ENCODE data around the gene CLMP.
A peak's percentile ranks its signal among the peaks of the same experiment; 100 is the strongest.

CLMP gene

DNA sequence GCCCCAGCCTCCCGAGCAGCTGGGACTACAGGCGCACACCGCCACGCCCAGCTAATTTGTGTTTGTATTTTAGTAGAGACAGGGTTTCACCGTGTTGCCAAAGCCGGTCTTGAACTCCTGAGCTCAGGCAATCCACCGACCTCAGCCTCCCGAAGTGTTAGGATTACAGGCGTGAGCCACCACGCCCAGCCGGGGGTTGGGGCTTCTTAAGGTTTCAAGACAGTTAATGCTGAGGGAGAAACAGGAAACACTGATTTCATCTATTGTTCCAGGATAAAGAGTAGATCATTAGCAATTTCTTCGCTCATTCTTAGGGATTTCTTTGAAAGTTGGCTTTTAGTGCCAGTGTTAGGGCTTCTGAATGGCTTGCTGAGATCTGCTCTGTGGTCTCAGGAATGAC lies 21.2 kb upstream of the CLMP start:
- Histone ChIP-seq H3K4me3 (ENCODE audit: low read depth, low read length) (no peak overlapping the region), H3K4me1 (ENCODE audit: control insufficient read depth, insufficient read depth, low read length) (peaks cover 4% of the 10 kb centered on the region), H3K36me3 (ENCODE audit: control insufficient read depth in 2 of 2, insufficient read depth in 1 of 2, low read length in 2 of 2) (no peaks in the 10 kb centered on the region), H3K9me3 (ENCODE audit: control insufficient read depth, insufficient read depth, low read depth, low read length) (no peaks in the 10 kb centered on the region), H3K27ac (ENCODE audit: extremely low read depth, low read depth, low read length) (no peak overlapping the region)
- TF ChIP-seq ZNF660 (tag by site-specific recombination; IDR thresholded peaks at IDR 0.05) (no peak), HOXC10 (CRISPR knock-in tag; IDR thresholded peaks at IDR 0.05) (no peak), ZNF2 (tag by site-specific recombination; IDR thresholded peaks at IDR 0.05) (no peak), ZNF670 (tag by site-specific recombination; IDR thresholded peaks at IDR 0.05; ENCODE audit: low read depth) (no peak), ZNF639 (tag by site-specific recombination; IDR thresholded peaks at IDR 0.05) (no peak), TRIM28 (IDR thresholded peaks at IDR 0.05; ENCODE audit: borderline replicate concordance, low read length) (0 out of 2 replicates have a peak, but pooled peaks have one; percentile 25), SP3 (tag by site-specific recombination; IDR thresholded peaks at IDR 0.05) (no peak)
- TF ChIP-seq, protein P1, sequence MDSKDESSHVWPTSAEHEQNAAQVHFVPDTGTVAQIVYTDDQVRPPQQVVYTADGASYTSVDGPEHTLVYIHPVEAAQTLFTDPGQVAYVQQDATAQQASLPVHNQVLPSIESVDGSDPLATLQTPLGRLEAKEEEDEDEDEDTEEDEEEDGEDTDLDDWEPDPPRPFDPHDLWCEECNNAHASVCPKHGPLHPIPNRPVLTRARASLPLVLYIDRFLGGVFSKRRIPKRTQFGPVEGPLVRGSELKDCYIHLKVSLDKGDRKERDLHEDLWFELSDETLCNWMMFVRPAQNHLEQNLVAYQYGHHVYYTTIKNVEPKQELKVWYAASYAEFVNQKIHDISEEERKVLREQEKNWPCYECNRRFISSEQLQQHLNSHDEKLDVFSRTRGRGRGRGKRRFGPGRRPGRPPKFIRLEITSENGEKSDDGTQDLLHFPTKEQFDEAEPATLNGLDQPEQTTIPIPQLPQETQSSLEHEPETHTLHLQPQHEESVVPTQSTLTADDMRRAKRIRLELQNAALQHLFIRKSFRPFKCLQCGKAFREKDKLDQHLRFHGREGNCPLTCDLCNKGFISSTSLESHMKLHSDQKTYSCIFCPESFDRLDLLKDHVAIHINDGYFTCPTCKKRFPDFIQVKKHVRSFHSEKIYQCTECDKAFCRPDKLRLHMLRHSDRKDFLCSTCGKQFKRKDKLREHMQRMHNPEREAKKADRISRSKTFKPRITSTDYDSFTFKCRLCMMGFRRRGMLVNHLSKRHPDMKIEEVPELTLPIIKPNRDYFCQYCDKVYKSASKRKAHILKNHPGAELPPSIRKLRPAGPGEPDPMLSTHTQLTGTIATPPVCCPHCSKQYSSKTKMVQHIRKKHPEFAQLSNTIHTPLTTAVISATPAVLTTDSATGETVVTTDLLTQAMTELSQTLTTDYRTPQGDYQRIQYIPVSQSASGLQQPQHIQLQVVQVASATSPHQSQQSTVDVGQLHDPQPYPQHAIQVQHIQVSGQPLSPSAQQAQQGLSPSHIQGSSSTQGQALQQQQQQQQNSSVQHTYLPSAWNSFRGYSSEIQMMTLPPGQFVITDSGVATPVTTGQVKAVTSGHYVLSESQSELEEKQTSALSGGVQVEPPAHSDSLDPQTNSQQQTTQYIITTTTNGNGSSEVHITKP (tag by site-specific recombination; IDR thresholded peaks at IDR 0.05): no peak
- ChIA-PET CTCF (interaction anchor here (1.0 kb wide), 1 partner anchor 10 kb away, joined by 4 read pairs; no protein-coding TSS in a partner anchor), POLR2A (no interaction called here)

DNA sequence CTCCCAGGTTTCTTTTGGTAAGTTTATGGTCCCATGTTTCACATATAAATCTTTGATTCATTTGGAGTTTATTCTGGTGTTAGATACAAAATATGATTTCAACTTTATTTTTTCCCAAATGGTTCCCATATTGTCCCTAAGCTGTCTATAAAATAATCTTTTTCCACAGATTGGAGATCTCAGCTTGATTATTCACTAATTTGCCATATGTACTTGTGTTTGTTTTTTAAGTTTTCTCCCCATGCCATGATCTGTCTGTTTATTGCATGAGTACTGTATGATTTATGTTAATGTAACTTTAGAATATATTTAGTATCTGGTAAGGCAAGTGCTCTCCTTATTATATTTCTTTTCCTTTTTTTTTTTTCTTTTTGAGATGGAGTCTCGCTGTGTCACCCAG lies 19.9 kb upstream of the CLMP start:
- H3K4me3 ChIP-seq (ENCODE audit: low read depth, low read length): no peak overlapping the region
- H3K4me1 ChIP-seq (ENCODE audit: control insufficient read depth, insufficient read depth, low read length): peaks cover 4% of the 10 kb centered on the region
- H3K9me3 ChIP-seq (ENCODE audit: control insufficient read depth, insufficient read depth, low read depth, low read length): no peaks in the 10 kb centered on the region
- ChIA-PET POLR2A (no interaction called here), CTCF (no interaction called here)
- no peak overlapping the region for H3K27ac ChIP-seq (ENCODE audit: extremely low read depth, low read depth, low read length)
- H3K36me3 ChIP-seq (ENCODE audit: control insufficient read depth in 2 of 2, insufficient read depth in 1 of 2, low read length in 2 of 2): no peaks in the 10 kb centered on the region
- TF ChIP-seq ZNF23 (tag by site-specific recombination; IDR thresholded peaks at IDR 0.05; ENCODE audit: borderline replicate concordance) (no peak), ZNF558 (tag by site-specific recombination; IDR thresholded peaks at IDR 0.05) (no peak), INSM2 (tag by site-specific recombination; IDR thresholded peaks at IDR 0.05) (no peak), ZNF549 (tag by site-specific recombination; IDR thresholded peaks at IDR 0.05) (no peak), ZNF416 (tag by site-specific recombination; IDR thresholded peaks at IDR 0.05) (no peak), YY1 (tag by site-specific recombination; IDR thresholded peaks at IDR 0.05) (no peak), ZNF221 (tag by site-specific recombination; IDR thresholded peaks at IDR 0.05; ENCODE audit: borderline replicate concordance) (no peak), ZFP37 (tag by site-specific recombination; IDR thresholded peaks at IDR 0.05) (no peak), ZNF132 (tag by site-specific recombination; IDR thresholded peaks at IDR 0.05; ENCODE audit: borderline replicate concordance) (no peak), ZNF426 (tag by site-specific recombination; IDR thresholded peaks at IDR 0.05) (no peak), ZNF449 (tag by site-specific recombination; IDR thresholded peaks at IDR 0.05) (no peak)
- TF ChIP-seq, protein P2, sequence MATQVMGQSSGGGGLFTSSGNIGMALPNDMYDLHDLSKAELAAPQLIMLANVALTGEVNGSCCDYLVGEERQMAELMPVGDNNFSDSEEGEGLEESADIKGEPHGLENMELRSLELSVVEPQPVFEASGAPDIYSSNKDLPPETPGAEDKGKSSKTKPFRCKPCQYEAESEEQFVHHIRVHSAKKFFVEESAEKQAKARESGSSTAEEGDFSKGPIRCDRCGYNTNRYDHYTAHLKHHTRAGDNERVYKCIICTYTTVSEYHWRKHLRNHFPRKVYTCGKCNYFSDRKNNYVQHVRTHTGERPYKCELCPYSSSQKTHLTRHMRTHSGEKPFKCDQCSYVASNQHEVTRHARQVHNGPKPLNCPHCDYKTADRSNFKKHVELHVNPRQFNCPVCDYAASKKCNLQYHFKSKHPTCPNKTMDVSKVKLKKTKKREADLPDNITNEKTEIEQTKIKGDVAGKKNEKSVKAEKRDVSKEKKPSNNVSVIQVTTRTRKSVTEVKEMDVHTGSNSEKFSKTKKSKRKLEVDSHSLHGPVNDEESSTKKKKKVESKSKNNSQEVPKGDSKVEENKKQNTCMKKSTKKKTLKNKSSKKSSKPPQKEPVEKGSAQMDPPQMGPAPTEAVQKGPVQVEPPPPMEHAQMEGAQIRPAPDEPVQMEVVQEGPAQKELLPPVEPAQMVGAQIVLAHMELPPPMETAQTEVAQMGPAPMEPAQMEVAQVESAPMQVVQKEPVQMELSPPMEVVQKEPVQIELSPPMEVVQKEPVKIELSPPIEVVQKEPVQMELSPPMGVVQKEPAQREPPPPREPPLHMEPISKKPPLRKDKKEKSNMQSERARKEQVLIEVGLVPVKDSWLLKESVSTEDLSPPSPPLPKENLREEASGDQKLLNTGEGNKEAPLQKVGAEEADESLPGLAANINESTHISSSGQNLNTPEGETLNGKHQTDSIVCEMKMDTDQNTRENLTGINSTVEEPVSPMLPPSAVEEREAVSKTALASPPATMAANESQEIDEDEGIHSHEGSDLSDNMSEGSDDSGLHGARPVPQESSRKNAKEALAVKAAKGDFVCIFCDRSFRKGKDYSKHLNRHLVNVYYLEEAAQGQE (tag by site-specific recombination; IDR thresholded peaks at IDR 0.05): no peak
- TF ChIP-seq, protein P3, sequence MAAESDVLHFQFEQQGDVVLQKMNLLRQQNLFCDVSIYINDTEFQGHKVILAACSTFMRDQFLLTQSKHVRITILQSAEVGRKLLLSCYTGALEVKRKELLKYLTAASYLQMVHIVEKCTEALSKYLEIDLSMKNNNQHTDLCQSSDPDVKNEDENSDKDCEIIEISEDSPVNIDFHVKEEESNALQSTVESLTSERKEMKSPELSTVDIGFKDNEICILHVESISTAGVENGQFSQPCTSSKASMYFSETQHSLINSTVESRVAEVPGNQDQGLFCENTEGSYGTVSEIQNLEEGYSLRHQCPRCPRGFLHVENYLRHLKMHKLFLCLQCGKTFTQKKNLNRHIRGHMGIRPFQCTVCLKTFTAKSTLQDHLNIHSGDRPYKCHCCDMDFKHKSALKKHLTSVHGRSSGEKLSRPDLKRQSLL (tag by site-specific recombination; IDR thresholded peaks at IDR 0.05): no peak
- TF ChIP-seq, protein P4, sequence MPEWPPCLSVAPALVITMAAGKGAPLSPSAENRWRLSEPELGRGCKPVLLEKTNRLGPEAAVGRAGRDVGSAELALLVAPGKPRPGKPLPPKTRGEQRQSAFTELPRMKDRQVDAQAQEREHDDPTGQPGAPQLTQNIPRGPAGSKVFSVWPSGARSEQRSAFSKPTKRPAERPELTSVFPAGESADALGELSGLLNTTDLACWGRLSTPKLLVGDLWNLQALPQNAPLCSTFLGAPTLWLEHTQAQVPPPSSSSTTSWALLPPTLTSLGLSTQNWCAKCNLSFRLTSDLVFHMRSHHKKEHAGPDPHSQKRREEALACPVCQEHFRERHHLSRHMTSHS (tag by site-specific recombination; IDR thresholded peaks at IDR 0.05): no peak
